ENCODE data around the gene SLC24A3.

DNA sequence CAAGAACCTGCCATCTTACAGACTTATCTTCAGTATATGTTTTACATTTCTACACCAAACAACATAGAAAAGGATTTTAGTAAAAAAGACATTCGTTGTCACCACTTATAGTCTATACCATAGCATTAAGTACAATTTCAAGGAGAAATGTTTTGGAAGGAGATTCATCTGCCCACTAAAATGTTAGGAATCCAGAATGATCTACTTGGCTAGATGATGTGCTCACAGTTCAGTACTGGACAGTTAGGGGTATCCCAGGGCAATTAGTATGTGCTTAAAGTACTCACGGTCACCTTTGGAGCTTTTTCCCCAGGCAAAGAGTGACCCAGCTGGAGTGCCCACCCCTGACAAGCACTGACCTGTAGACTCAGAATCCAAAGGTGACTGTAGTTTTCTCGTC, 222.9 kb downstream of the SLC24A3 start:
- TF ChIP-seq, protein P1, sequence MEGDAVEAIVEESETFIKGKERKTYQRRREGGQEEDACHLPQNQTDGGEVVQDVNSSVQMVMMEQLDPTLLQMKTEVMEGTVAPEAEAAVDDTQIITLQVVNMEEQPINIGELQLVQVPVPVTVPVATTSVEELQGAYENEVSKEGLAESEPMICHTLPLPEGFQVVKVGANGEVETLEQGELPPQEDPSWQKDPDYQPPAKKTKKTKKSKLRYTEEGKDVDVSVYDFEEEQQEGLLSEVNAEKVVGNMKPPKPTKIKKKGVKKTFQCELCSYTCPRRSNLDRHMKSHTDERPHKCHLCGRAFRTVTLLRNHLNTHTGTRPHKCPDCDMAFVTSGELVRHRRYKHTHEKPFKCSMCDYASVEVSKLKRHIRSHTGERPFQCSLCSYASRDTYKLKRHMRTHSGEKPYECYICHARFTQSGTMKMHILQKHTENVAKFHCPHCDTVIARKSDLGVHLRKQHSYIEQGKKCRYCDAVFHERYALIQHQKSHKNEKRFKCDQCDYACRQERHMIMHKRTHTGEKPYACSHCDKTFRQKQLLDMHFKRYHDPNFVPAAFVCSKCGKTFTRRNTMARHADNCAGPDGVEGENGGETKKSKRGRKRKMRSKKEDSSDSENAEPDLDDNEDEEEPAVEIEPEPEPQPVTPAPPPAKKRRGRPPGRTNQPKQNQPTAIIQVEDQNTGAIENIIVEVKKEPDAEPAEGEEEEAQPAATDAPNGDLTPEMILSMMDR (IDR thresholded peaks at IDR 0.05): no peak
- TF ChIP-seq POLR2A (IDR thresholded peaks at IDR 0.05): no peak
